Colonic mucosa (tissue), 4 donors: ENCODE data around the gene AQP6. TPM values are rescaled to one million over a fixed set of nuclear protein-coding genes. Genes with fewer than 3 reads are reported as not detected.

ENCODE experiments used
- DNase-seq: peaks from one replicate; pipeline ENCODE4 v3.0.0-alpha.2; 2020
- H3K27ac ChIP-seq: fragments of 200-600 bp; one replicate; pipeline ENCODE4 v1.8.0; 2021
- H3K27me3 ChIP-seq: fragments of 200-600 bp; one replicate; pipeline ENCODE4 v1.8.0; 2021
- H3K36me3 ChIP-seq: fragments of 200-600 bp; one replicate; pipeline ENCODE4 v1.8.0; 2021
- H3K4me1 ChIP-seq: fragments of 200-600 bp; one replicate; pipeline ENCODE4 v1.8.0; 2021; ENCODE audit warnings: mild to moderate bottlenecking
- H3K4me3 ChIP-seq: fragments of 200-600 bp; one replicate; pipeline ENCODE4 v1.8.0; 2021
- H3K9ac ChIP-seq, 2 donors: one replicate each; pipeline ENCODE4 v1.7.0; 2013; ENCODE audit warnings: control low read depth in 2 of 2, low read depth in 2 of 2, low read length in 2 of 2
- H3K9me3 ChIP-seq: fragments of 200-600 bp; one replicate; pipeline ENCODE4 v1.8.0; 2021
- intact Hi-C: fragments of 100-400 bp; cut with DNase I; formaldehyde crosslinking; loops from one replicate; pipeline ENCODE4 v1.14.1; 2022
- total RNA-seq, 2 donors: library from RNA; stranded (reverse); fragmentation: NEBNext Ultra II Directional in 1 of 2; extraction: Animal tissue kit (Norgen Biotek cat#: 25700) in 1 of 2; gene quantifications; one replicate each; pipeline ENCODE4 v1.2.1, GENCODE V29; 2021
- TF ChIP-seq, protein P1 (sequence below): fragments of 200-600 bp; IDR thresholded peaks from one replicate; pipeline ENCODE4 v1.8.0; 2022; ENCODE audit warnings: antibody characterized with exemption, mild to moderate bottlenecking
- donor health status: healthy.
- donor health status: DM: no; HTN: no; CAD: no.
- donor health status: DM: no; HTN: no; CAD: no.

Gene AQP6, protein sequence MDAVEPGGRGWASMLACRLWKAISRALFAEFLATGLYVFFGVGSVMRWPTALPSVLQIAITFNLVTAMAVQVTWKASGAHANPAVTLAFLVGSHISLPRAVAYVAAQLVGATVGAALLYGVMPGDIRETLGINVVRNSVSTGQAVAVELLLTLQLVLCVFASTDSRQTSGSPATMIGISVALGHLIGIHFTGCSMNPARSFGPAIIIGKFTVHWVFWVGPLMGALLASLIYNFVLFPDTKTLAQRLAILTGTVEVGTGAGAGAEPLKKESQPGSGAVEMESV
- not detected for total RNA-seq

DNA sequence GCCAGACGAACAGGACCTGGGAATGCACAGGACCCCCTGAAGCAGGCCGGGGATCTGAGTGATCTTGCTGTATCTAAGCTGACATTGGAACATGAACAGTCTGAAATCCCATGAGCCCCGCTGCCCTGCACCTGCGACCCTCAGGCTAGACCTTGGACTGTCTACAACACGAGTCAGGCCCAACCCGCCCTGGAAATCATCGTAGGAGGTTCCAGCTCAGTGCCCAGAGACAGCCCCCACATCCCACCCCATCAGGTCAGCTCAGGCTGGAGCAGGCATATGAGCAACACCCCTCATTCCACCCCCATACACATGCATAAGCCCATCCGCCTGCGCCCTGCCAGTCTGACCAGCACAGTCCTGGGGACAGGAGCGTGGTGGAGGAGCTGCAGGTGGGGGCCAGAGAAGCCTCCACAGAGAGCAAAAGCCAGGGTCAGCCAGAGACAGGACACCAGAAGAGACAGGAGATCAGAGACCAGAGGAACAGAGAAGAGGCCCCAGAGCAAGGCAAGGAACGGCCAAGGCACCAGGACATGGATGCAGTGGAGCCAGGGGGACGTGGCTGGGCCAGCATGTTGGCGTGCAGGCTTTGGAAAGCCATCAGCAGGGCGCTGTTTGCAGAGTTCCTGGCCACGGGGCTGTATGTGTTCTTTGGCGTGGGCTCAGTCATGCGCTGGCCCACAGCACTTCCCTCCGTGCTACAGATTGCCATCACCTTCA, at the start of gene AQP6:
Gene AQP6 (plus strand): TSS at position 307 of the 720 bp plus-strand sequence. CDS start 227 bp downstream, at position 534.
- no peaks in the 10 kb centered on the region for H3K4me1 ChIP-seq
- no peak within 1 kb of the TSS for H3K27ac ChIP-seq
- H3K36me3 ChIP-seq = no peaks in the 10 kb centered on the region
- no peaks in the 10 kb centered on the region for H3K27me3 ChIP-seq
- TF ChIP-seq, protein P1, sequence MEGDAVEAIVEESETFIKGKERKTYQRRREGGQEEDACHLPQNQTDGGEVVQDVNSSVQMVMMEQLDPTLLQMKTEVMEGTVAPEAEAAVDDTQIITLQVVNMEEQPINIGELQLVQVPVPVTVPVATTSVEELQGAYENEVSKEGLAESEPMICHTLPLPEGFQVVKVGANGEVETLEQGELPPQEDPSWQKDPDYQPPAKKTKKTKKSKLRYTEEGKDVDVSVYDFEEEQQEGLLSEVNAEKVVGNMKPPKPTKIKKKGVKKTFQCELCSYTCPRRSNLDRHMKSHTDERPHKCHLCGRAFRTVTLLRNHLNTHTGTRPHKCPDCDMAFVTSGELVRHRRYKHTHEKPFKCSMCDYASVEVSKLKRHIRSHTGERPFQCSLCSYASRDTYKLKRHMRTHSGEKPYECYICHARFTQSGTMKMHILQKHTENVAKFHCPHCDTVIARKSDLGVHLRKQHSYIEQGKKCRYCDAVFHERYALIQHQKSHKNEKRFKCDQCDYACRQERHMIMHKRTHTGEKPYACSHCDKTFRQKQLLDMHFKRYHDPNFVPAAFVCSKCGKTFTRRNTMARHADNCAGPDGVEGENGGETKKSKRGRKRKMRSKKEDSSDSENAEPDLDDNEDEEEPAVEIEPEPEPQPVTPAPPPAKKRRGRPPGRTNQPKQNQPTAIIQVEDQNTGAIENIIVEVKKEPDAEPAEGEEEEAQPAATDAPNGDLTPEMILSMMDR = no peak
- H3K9ac ChIP-seq = no peak within 1 kb of the TSS
- H3K9me3 ChIP-seq = no peaks in the 10 kb centered on the region
- intact Hi-C loops = loop anchor here (5.0 kb wide), 1 partner anchor 94 kb away; no protein-coding TSS in a partner anchor
- DNase-seq = no peak
- H3K4me3 ChIP-seq = no peak within 1 kb of the TSS

DNA sequence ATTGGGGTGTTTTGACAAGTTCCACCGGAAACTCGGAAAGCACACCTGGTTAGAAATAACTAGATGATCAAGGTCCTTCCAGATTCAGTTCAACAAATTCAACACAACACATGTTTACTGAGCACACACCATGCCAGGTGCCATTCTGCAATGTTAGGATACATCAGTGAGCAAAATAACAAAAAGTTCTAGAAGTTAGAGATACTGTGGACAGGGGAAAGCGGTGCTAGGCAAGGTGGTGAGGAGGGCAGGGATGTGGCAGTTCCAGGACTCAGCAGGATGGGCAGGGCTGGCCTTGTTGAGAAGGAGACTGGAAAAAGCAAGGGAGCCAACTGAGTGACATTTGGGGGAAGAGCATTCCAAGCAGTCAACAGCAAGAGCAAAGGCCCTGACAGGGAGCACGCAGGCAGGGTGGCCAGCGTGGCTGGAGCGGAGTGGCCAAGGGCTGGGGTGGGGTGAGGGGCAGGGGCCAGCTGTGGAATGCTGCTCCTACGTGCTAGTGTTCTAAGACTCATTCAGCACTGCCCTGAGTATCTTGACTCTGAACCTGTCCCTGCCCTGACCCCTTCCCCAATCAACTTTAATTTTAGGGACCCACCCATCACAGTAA, 49.6 kb upstream of the AQP6 start:
- H3K9ac ChIP-seq = no peak overlapping the region
- no peak overlapping the region for H3K27ac ChIP-seq
- no peaks in the 10 kb centered on the region for H3K9me3 ChIP-seq
- no peak overlapping the region for H3K4me3 ChIP-seq
- H3K36me3 ChIP-seq = no peaks in the 10 kb centered on the region
- TF ChIP-seq, protein P1 = no peak
- intact Hi-C loops = no loop called here
- no peaks in the 10 kb centered on the region for H3K4me1 ChIP-seq
- no peak for DNase-seq
- no peaks in the 10 kb centered on the region for H3K27me3 ChIP-seq

DNA sequence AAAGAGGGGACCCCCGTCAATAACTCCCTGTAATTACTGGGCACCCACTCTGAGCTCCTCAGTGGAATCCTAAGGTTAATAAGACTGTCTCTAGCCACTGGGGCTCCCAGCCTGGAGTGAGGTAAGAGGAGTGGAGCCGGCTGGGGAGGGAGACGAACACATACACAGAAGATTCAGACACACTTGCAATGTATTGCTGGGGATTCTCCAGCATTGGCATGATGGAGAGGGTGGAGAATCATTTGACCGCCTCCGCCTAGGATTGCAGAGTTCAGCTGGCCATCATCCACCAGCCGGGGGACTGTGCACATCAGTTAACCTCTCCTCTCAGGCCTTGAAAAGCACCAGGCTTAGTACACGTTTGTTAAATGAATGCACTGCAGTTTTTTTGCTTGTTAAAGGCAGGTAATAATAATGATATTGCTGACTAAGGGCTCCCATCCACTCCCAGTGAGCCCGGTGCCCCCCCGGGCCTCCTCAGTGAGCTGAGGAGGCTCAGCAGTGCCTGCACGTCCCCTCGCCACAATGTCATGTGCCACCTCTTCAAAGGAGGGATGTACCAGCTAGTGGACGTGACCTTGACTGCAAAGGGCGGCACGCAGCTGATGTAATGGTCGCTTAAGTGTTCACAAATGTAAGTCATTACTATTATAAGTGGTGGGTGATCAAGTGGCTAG, 48.7 kb upstream of the AQP6 start:
- Histone ChIP-seq H3K27me3 (no peaks in the 10 kb centered on the region), H3K9me3 (no peaks in the 10 kb centered on the region), H3K4me1 (no peaks in the 10 kb centered on the region), H3K9ac (no peak overlapping the region), H3K36me3 (no peaks in the 10 kb centered on the region), H3K27ac (no peak overlapping the region), H3K4me3 (no peak overlapping the region)
- intact Hi-C loops = no loop called here
- DNase-seq = no peak
- TF ChIP-seq, protein P1 = no peak

DNA sequence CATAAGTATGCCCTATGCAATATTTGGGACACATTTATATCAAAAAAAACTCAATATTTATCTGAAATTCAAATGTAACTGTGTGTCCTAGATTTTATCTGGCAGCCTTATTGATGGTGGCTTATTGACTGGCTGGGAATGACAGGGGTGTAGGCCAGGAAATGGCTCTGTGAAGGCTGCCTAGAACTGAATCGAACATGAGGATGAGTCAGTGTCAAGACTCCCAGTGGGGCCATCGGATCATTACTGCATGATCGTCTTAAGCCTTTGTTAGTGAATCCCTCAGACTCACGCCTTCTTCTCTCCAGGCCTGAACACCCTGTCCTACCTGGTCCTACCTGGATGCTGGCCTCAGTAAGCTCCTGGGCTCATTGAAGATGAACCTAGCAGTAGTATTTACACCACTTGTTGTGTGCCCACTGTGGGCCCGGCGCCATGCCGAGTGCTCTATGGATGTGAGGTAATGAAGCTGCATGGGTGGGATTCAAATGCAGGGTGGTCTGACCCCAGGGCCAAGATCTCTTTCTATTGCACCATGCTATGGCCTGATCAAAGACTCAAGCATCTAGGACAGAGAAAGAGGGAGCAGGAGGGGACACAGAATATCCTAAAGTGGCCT, 48.0 kb upstream of the AQP6 start:
- TF ChIP-seq, protein P1 = no peak
- Histone ChIP-seq H3K9ac (no peak overlapping the region), H3K27me3 (no peaks in the 10 kb centered on the region), H3K9me3 (no peaks in the 10 kb centered on the region), H3K4me1 (no peaks in the 10 kb centered on the region), H3K4me3 (no peak overlapping the region), H3K27ac (no peak overlapping the region), H3K36me3 (no peaks in the 10 kb centered on the region)
- DNase-seq = no peak
- intact Hi-C loops = no loop called here
